Psoas muscle (tissue), 8 donors: ENCODE measurements around the gene NINJ1. TPM values are rescaled to one million over a fixed set of nuclear protein-coding genes. Genes with fewer than 3 reads are reported as not detected.
"Not testable (repeated sequence)": the region's sequence is repeated elsewhere in the genome, so short reads cannot be mapped to it uniquely, and the experiment has no call there.

Experiments
- ATAC-seq, 4 donors: fragments of 200-7000 bp; cut with Tn5 transposase; one replicate each; pipeline ENCODE4 v1.9.1; 2020; ENCODE audit warnings: moderate library complexity in 3 of 4, mild to moderate bottlenecking in 2 of 4
- DNase-seq, 2 donors: peaks; one replicate each; pipeline ENCODE4 v3.0.0-alpha.2; 2020
- H3K27ac ChIP-seq: fragments of 200-600 bp; one replicate; pipeline ENCODE4 v1.8.0; 2022
- H3K27me3 ChIP-seq, 3 donors: fragments of 200-600 bp in 1 of 3; one replicate each; pipeline versions ENCODE4 v1.6.1 to v1.8.0; 2013 to 2022; ENCODE audit warnings: low read length in 2 of 3, mild to moderate bottlenecking in 2 of 3, moderate library complexity in 1 of 3; ENCODE audit not compliant: insufficient read depth in 3 of 3
- H3K36me3 ChIP-seq, 2 donors: fragments of 200-600 bp in 1 of 2; one replicate each; pipeline versions ENCODE4 v1.6.1 to v1.8.0; 2013 to 2022; ENCODE audit warnings: low read depth in 1 of 2, mild to moderate bottlenecking in 1 of 2, moderate library complexity in 1 of 2; ENCODE audit not compliant: insufficient read depth in 1 of 2
- H3K4me1 ChIP-seq: fragments of 200-600 bp; one replicate; pipeline ENCODE4 v1.8.0; 2022
- H3K4me3 ChIP-seq: fragments of 200-600 bp; one replicate; pipeline ENCODE4 v1.8.0; 2022; ENCODE audit warnings: mild to moderate bottlenecking
- H3K9me3 ChIP-seq: fragments of 200-600 bp; one replicate; pipeline ENCODE4 v1.8.0; 2022
- WGBS, 3 donors: extraction: QIAGEN DNeasy Blood & Tissue Kit; methylation state at CpG; one replicate each; pipeline versions ENCODE4 v1.1.6 to v1.1.7; 2013; 5-methylcytosine and 5-hydroxymethylcytosine counted together
- intact Hi-C, 2 donors: fragments of 100-400 bp; cut with DNase I; formaldehyde crosslinking; loops; one replicate each; pipeline versions ENCODE4 v1.11.0 to v1.14.2; 2022
- polyA plus RNA-seq, 3 donors: library from polyadenylated mRNA; stranded (reverse); fragments of 200-250 nt; gene quantifications; one replicate each; pipeline ENCODE4 v1.2.3, GENCODE V29; 2013
- total RNA-seq, 4 donors: library from RNA; stranded (reverse); fragmentation: NEBNext Ultra II Directional in 2 of 4; extraction: Animal tissue kit (Norgen Biotek cat#: 25700) in 2 of 4; gene quantifications; one replicate each; pipeline versions ENCODE4 v1.2.1 to v1.2.4, GENCODE V29; 2021 to 2023
- TF ChIP-seq, protein P1 (sequence below): fragments of 200-600 bp; IDR thresholded peaks from one replicate; pipeline ENCODE4 v1.8.0; 2022; ENCODE audit warnings: antibody characterized with exemption
- donor health status: healthy with polysubstance abuse.
- donor health status: DM: no; HTN: no; CAD: no; lungs with moderate emphysema.
- donor health status: Bipolar disorder and iron deficiency.
- donor health status: healthy.
- donor health status: DM: yes; HTN: yes; CAD: no.
- donor health status: DM: no; HTN: no; CAD: no.
- donor health status: DM: no; HTN: no; CAD: no.
- donor health status: DM: yes; HTN: yes; CAD: no.

The NINJ1 gene
- total and polyA plus RNA-seq, 7 donors = 17.8 to 40.1 (median 21.3) TPM

DNA sequence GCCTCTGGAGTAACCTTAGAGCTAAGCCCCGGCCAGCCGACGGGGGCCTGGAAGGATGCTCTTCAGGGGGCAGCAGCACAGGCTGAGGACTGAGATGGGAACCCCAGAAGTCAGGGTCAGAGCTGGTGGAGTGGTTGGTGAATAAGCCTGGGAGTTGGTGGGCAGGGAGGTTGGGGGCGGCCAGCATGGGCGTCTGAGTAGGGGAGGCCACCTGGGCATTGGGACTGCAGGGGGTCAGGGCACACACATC lies 14.4 kb downstream of the NINJ1 start:
- peak overlapping the region; percentile 68 for H3K27ac ChIP-seq
- peaks cover 0 to 36% of the 10 kb centered on the region in 2 donors for H3K36me3 ChIP-seq
- H3K9me3 ChIP-seq = no peaks in the 10 kb centered on the region
- TF ChIP-seq, protein P1, sequence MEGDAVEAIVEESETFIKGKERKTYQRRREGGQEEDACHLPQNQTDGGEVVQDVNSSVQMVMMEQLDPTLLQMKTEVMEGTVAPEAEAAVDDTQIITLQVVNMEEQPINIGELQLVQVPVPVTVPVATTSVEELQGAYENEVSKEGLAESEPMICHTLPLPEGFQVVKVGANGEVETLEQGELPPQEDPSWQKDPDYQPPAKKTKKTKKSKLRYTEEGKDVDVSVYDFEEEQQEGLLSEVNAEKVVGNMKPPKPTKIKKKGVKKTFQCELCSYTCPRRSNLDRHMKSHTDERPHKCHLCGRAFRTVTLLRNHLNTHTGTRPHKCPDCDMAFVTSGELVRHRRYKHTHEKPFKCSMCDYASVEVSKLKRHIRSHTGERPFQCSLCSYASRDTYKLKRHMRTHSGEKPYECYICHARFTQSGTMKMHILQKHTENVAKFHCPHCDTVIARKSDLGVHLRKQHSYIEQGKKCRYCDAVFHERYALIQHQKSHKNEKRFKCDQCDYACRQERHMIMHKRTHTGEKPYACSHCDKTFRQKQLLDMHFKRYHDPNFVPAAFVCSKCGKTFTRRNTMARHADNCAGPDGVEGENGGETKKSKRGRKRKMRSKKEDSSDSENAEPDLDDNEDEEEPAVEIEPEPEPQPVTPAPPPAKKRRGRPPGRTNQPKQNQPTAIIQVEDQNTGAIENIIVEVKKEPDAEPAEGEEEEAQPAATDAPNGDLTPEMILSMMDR = no peak
- no peaks in the 10 kb centered on the region for H3K27me3 ChIP-seq
- peak in 1 of 4 donors; percentile 8 for ATAC-seq
- WGBS, 3 donors = 36 to 51% (median 39%) methylated on average over 3 to 5 of the region's 5 CpGs
- no peak overlapping the region for H3K4me3 ChIP-seq
- intact Hi-C loops = no loop called here
- no peak for DNase-seq
- peaks cover 17% of the 10 kb centered on the region for H3K4me1 ChIP-seq

DNA sequence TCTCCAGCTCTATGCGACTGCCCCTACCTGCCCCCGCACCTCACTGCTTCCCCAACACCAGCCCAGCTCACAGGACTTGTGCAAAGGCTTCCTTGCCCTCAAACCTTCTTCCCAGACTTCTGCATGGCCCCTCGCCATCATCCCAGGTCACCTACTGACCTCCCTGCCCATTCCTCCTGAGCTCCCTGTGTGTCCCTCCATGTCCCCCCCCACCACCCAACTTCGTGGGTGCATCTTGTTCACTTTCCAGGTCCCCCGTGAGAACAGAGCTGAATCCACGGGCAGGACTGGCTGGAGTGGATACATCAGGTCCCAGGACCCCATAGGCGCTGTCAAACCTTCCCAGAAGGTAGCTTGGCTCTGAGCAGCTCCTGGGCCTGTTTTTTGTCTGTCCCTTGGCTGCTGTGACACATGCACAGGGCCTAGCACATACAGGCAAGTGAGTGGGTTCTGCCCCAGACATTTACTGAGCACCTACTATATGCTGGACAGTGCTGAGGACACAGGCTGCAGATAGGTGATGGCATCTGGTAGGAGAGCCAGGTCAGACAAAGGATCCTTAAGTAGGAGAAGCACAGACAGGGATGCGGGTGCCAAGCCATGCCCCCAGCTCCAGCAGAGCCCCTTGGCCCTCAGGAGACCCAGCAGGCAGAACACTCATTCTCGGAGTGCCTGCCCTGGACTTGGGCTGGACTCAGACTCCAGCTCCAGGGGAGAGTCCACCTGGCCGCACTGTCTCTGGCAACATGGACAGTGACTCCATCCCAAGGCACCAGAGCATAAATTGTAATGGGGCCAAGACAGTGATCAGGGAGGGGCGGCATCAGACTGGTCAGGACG lies 15.0 kb downstream of the NINJ1 start:
- TF ChIP-seq, protein P1 = no peak
- intact Hi-C loops = no loop called here
- Histone ChIP-seq H3K27me3 (no peaks in the 10 kb centered on the region), H3K27ac (peak overlapping the region; percentile 68), H3K4me3 (no peak overlapping the region), H3K9me3 (no peaks in the 10 kb centered on the region), H3K4me1 (peaks cover 17% of the 10 kb centered on the region), H3K36me3 (peaks cover 0 to 32% of the 10 kb centered on the region in 2 donors)
- WGBS, 3 donors = 76 to 87% (median 79%) methylated on average over 12 of the region's 12 CpGs
- ATAC-seq (peak in 2 of 4 donors; percentile 1 to 14), DNase-seq (peak; percentile 8 to 51)

DNA sequence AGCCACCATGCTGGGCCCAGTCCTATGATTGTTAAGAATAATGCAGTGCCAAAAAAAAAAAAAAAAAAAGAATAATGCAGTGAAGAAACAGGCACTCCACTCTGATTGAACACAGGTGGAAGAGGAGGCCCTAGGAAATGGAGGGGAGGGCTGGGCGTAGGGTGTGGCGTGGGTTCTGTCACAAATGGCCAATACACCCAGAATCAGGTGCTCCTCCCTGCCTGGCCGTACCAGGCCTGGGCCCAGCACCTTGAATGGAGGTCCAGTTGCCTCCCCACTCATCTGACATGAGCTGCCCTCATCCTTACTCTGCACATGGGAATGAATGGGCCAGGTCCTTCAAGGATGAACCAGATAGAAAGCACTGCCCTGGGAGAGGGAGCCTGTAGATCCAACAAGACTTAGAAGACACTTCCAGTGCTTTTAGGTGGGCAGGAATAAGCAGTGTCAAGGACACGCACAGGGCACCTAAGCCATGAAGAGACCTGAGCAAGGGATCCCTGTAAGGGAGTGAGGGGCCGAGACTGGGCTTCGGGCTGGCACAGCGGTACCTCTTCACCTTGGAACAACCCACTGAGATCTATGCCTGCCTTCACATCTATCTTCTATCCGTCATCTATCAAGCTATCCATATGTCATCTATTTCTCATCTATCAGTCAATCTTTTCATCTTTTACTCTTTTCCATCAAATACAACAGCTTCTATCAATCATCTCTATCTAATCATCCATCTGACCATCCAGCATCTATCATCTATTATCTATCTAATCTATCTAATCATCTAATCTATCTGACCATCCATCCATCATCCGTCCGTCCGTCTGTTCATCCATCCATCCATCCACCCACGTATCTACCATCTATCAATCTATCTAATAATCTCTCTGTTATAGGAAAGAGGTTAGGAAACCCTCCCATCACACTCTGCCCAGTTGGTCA lies 15.9 kb downstream of the NINJ1 start:
- H3K27ac ChIP-seq = no peak overlapping the region
- ATAC-seq (no peak), DNase-seq (peak; percentile 4 to 45)
- peaks cover 13% of the 10 kb centered on the region for H3K4me1 ChIP-seq
- H3K27me3 ChIP-seq = no peaks in the 10 kb centered on the region
- TF ChIP-seq, protein P1 = no peak
- H3K36me3 ChIP-seq = peaks cover 2 to 30% of the 10 kb centered on the region in 2 donors
- 93 to 94% (median 94%) methylated on average over 12 of the region's 12 CpGs for WGBS, 3 donors
- no peak overlapping the region for H3K4me3 ChIP-seq
- H3K9me3 ChIP-seq = no peaks in the 10 kb centered on the region
- intact Hi-C loops = no loop called here

DNA sequence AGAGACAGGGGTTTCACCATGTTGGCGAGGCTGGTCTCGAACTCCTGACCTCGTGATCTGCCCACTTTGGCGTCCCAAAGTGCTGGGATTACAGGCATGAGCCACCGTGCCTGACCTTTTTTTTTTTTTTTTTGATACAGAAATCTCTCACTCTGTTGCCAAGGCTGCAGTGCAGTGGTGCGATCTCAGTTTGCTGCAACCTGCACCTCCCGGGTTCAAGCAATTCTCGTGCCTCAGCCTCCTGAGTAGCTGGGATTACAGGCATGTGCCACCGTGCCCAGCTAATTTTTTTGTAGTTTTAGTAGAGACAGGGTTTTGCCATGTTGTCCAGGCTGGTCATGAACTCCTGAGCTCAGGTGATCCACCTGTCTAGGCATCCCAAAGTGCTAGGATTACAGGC lies 16.5 kb downstream of the NINJ1 start:
- DNase-seq, H3K27me3 ChIP-seq, H3K4me3 ChIP-seq, H3K9me3 ChIP-seq, ATAC-seq, intact Hi-C loops, H3K27ac ChIP-seq: not testable (repeated sequence)
- WGBS, 3 donors = 78 to 91% (median 81%) methylated on average over 8 to 9 of the region's 9 CpGs
- peaks cover 13% of the 10 kb centered on the region for H3K4me1 ChIP-seq
- peaks cover 4 to 30% of the 10 kb centered on the region in 2 donors for H3K36me3 ChIP-seq
